ENCODE data around the gene APLP2.
"Not testable (repeated sequence)": the region's sequence is repeated elsewhere in the genome, so short reads cannot be mapped to it uniquely, and the experiment has no call there.

APLP2 gene

DNA sequence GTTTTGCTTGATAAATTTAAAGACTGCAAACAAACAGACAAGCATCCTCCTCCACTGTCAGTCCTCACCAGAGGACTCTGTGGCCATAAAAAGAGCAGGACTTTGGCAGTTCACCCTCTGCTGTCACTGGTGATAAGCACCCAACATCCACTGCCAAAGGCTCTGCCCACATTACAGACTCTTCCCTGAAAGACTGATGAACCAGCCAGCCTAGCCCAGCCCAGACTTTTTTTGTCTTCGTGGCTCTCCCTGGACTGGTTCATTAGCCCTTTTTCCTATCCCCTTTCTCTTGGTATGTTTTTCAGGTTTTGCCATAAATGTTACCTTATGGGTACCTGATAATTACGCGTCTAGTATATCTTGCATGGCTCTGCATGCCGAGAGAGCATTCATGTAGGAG lies 104.9 kb downstream of the APLP2 start:
- no peak for DNase-seq (ENCODE audit: low read depth)

DNA sequence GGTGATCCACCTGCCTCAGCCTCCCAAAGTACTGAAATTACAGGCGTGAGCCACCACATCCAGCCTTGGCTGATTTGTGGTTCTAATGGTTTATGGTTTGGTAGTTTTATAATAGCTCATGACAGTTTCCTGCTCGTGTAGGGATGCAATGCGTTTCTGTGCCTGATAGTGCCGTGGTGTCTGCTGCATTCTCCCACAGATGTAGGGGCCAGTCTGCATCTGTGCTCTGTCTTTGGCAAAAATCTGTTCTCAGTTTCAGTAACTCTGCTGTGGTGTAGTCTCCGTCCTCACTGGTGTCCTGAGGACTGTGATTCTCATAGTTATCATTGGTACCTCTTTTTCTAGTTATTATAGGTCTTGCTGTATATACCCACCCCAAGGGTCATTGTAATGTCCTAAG lies 106.2 kb downstream of the APLP2 start:
- no peak for DNase-seq (ENCODE audit: low read depth)

DNA sequence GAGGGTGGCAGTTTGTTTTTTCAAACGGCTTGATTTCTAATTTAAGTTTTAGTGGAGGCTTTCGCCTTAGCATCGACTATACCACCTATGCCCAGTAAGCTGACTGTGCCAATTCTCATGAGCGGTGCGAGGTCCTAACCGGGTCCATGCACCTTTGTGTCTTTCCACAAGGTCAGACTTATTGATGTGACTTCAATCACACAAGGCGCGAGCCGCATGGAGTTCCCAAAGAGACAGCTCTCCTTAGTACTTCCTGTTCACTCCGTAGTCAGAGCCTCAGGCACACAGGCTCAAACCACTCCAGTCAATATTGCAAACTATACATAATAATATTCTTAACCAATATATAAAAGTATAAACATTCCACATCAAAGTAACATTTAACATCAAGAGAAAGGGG lies 108.1 kb downstream of the APLP2 start:
- no peak for DNase-seq (ENCODE audit: low read depth)

DNA sequence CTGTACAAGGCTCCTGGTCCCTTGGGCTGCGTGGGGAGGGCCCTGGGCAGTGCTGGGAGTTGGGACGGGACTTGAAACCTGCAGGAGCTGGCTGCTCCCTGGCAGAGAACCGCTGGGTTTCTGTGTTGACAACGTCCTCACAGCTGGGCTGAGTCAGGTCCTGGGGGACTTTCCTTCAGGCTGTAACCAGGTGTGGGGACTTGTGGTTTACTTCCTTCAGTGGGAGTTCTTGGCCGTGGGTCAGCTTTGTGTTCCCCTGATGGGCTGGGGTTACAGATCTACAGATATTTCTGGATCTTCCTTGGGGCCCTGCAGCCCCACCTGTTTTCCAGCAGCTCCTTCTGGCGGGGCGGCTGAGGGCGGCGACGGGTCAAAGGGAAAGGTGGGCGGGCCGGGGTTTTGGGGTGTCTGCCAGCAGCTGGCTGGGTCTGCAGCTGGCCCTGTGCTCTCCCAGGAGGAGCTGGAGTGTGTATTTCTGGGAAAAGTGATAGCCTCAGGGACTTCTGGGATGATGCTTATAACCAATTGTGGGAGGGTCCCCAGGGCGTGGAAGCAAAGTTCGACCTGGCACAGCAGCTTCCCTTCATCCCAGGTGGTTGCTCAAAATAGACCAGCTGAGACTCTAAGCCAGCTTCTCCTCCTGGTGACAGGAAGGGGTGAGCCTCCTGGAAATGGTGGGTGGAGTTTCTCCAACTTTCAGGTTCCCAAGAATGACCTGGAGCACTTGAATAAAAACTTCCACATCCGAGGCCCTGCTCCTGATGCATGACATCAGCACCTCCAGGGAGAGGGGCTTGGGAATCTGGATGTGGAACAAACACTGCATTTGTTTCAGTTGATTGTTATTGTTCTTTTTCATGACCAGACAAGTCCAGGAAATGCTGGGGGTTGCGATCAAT lies 109.0 kb downstream of the APLP2 start:
- DNase-seq (ENCODE audit: low read depth) = no peak

DNA sequence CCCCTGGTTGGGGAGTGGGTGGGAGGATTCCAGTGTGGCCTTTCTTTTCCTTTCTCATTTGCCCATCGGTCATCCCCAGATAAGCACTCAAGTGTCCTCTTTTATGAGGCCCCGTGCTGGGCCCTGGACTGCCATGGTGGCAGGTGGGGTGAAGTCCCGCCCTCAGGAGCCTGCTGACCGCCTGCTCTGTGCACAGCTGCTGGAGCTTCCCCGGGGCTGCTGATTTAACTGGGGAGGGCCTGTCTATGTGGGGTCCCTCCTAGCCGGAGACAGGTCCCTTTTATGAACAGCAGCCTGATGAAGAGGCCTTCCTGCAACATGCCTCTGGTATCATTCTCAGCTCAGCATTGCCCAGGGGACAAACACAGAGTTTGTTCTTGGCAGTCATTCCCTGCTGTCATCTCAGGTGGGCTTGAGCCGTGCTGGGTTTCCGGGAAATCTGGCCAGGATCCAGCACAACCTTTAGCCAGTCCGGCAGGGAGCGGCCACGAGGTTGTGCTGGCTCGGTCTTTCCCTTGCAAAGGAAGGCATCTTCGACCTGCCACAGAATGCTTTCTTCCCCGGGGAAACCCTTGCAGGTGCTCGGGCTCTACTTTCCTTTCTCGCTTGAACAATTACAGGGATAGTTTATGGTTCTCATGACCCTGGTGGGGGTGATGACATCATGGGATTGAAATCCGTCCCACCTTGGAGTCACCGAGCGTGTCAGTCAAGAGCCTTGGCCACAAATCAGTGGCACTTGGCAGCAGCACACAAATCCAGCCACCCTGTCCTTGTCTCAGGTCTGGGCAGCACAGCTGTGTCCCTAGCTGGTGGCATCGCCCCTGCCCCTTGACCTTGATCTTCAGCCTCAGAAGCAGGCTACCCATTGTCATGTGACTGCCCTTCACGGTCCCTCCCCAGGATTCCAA lies 110.0 kb downstream of the APLP2 start:
- no peak for DNase-seq (ENCODE audit: low read depth)

DNA sequence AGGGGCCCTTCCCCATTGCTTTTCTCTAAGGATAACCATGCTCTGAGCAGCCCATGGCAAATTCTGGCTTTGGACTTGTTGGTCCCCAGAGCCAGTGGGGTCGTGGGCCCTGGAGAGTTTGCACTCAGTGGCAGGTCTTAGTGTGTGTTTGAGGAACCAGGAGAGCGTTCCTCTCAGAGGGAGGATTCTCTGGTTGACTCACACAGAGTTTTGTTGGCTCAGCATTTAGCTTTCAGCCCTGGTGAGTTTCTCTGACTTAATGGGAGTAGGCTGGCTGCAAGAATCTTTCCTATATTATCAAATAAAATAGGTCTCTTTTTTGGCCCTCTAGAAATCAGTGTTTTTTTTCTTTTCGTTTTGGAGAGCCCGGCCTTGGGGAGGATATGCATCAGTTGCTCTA lies 110.8 kb downstream of the APLP2 start:
- DNase-seq (ENCODE audit: low read depth) = no peak

DNA sequence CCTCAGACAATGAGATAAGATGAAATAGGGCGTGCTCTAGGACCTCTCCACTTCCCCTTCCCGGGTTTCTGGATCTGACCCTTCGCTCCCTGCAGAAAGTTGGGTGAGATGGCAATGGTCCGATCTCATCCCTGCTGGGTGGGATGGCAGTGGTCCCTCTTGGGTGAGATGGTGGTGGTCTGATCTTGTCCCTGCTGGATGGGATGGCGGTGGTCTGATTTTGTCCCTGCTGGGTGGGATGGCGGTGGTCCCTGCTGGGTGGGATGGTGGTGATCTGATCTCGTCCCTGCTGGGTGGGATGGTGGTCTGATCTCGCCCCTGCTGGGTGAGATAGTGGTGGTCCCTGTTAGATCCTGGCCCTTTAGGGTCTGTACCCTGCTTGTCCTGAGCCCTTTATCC lies 111.2 kb downstream of the APLP2 start:
- DNase-seq (ENCODE audit: low read depth) = no peak

DNA sequence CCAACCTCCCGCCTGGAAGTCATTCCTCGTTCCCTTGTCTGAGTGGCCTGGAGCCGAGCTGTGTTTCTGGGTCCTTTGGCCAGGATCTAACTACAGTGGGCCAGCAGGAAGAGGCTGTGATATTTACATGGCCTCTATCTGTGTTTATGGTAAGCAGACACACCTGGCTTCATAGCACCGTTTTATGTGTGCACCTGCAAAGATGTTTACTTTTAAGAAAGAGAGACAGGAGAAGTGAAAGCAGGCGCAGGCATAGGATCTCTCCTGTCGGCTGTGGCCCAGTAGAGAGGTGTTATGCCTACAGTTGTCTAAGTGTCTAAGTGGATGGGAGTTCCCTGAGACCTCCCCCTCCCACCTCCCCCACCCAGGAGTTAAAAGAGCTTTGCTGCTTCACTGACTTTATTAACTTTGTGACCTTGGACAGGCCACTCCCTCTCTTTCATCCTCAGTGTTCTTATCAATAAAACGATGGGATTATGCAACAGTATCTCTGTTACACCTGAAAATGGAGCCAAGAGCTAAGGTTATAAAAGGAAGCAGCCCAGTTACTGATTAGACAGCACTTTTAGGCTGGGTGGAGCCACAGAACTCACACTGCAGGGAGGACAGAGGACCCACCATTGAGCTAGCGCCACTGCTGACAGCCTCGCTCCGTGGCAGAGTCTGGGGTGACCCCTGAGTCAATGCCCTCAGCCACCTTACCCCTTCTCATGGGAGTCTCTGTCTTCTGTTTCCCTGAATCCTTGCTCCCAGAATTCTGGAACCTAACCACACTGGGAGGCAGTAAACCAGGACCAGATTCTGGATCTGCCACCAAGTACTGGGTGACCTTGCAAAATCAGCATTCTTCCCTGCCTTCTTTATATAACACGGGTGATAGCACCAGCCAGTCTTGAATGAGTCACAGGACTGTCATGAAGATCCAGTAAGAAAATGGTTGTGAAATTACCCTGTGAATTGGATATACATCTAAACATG lies 111.9 kb downstream of the APLP2 start:
- DNase-seq (ENCODE audit: low read depth) = no peak

DNA sequence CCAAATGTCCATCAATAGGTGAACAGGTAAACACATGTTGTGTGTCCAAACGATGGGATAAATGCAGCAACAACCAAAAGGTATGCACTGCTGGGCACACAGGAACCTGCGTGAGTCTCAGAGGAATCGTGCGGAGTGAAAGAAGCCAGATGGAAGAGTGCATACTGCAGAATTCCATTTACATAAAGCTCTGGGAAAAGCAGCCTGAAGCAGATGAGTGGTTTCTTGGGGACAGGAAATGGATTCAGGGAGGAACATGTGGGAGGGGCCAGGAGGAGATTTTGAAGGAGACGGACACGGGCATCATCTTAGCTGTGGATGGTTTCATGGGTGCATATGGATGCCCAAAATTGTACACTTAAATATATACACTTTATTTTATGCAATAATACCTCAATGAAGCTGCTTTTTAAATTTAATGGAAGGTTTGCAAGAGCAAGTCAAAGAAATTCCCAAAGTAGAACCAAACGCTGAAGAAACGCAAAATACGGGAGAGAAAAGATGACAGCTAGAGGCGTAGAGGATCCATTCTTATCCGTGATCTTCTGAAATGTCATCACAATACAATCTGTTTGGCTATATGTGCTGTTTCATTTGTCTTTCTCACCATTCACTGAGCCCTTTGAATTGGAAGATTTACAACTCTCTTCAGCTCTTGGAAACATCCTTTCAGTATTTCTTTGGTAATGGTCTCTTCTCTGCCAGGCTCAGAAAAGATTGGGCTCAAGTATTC lies 114.3 kb downstream of the APLP2 start:
- DNase-seq (ENCODE audit: low read depth) = no peak

DNA sequence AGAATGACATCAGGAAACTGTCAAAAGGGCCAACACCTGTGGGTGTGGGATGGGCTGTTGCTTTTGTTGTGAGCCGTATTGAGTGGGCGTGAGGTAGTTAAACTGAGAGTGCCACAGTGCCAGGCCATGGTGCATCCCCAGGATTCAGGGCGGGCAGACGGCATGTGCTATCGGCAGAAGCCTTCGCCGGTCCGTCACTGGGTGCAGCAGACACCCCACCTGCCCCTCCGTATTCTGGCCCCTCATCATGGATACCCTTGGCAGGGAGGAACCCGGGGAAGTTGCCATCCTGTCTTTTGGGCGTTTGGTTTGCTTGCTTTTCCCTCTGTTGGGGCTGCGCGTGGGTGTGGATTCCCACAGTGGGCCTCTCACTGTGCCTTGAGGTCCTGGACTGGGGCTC lies 117.4 kb downstream of the APLP2 start:
- no peak for DNase-seq (ENCODE audit: low read depth)

DNA sequence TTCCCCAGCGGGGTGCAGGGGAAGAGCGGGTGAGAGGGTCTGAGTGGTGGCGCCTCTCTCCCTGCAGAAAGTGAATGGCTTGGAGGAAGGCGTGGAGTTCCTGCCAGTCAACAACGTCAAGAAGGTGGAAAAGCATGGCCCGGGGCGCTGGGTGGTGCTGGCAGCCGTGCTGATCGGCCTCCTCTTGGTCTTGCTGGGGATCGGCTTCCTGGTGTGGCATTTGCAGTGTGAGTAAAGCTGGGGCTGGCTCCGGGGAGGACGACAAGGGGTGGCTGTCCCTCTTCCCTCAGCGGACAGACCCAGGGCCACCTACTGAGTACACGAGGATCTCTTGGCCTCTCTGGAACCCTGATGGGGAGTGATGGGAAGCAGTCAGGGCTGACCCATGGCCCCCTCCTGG lies 118.4 kb downstream of the APLP2 start:
- DNase-seq (ENCODE audit: low read depth) = no peak

DNA sequence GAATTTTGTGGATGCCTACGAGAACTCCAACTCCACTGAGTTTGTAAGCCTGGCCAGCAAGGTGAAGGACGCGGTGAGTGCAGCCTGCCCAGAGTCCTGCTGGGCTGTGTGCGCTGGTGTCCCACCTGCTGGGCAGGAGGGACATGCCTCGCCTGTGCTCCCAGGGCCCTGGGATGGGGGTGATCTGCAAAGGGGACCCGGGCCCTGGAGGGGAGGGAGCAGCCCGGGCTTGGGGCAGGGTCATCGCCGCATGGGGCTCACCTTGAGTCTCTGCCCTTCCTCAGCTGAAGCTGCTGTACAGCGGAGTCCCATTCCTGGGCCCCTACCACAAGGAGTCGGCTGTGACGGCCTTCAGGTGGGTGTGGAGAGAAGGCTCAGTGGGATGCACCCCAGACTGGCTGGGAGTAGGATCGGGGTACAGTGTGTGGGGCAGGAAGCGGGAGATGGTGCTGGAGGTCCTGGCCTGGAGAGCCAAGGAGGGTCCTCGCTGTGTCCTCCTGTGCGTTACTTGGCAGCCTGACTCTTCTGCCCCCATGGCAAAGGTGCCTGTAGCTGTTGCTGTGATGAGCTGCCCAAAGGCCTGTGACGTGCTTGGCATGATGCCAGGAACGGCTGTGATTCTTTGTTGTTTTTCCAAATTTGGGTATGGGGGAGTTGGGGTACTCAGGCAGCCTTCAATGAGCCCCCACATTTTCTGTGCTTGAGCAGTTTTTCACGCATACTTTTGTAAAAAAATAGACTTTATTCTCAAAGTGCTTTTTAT lies 119.1 kb downstream of the APLP2 start:
- DNase-seq (ENCODE audit: low read depth) = no peak

DNA sequence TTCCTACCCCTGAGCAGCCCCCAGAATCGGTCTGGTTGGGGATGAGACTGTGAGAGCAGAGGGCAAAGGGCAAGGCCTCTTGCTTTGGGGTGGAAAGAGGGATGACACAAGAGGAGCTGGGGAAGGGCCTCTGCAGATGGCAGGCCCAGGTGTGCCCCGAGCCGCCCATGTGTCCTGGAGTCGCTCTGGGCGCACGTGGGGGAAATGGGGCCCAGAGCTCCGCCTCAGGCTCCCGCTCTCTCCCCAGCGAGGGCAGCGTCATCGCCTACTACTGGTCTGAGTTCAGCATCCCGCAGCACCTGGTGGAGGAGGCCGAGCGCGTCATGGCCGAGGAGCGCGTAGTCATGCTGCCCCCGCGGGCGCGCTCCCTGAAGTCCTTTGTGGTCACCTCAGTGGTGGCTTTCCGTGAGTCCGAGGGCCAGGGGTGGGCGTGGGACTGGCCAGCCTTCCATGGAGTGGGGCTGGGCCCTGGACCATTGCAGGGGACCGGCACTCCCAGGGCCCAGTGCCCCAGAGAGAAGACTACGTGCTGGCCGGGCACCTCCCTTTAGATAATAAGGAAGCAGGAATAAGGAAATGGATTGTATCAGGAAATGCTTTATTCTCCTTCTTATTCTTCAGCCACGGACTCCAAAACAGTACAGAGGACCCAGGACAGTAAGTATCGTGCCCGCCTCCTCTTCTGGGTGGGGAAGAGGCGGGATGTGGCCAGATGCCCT lies 120.0 kb downstream of the APLP2 start:
- DNase-seq (ENCODE audit: low read depth) = no peak

DNA sequence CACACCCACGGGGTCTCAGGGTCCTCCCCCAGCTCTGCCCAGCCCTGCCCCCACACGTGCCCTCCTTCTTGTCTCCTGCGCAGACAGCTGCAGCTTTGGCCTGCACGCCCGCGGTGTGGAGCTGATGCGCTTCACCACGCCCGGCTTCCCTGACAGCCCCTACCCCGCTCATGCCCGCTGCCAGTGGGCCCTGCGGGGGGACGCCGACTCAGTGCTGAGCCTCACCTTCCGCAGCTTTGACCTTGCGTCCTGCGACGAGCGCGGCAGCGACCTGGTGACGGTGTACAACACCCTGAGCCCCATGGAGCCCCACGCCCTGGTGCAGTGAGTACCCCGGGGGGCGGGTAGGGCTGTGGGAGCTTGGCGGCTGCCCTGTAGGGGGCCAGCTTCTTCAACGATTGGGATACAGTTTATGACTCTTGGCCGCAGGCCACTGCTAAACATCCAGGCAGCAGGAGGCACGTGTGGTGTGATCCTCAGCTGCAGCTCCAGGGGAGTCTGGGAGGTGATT lies 120.7 kb downstream of the APLP2 start:
- DNase-seq (ENCODE audit: low read depth) = no peak

DNA sequence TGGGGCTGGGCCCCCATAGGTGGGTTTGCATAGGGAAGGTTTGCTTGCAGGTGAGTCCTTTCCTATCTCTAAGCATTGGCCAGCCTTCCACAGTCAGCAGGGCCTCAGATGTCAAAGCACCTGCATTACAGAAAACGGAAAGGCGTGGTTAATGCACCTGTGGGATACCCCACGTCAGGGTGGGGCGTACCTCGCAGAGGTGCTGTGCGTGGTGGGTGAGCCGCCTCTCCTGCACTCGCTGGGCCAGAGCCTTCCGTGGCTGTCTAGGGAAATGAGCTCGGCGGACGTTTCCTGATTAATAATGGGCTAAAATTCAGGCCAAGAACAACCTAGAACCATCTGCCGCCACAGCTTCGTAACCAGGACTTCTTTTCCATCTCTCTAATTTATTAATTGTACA lies 122.2 kb downstream of the APLP2 start:
- DNase-seq (ENCODE audit: low read depth) = no peak

DNA sequence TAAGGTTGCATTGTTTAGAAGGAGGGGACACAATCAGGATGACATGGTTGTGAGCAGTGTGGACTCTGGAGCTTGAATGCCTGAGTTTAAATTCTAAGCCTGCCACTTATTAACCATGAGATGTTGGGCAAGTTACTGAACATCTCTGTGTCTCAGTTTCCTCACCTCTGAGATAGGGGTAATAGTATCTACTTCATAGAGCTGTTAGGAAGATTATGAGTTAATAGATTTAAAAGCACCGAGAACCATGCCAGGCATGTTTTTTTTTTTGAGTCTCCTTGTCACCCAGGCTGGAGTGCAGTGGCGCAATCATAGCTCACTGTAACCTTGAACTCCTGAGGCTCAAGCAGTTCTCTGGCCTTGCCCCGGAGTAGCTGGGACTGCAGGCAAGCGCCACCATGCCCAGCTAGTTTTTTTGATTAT lies 123.2 kb downstream of the APLP2 start:
- DNase-seq (ENCODE audit: low read depth) = no peak

DNA sequence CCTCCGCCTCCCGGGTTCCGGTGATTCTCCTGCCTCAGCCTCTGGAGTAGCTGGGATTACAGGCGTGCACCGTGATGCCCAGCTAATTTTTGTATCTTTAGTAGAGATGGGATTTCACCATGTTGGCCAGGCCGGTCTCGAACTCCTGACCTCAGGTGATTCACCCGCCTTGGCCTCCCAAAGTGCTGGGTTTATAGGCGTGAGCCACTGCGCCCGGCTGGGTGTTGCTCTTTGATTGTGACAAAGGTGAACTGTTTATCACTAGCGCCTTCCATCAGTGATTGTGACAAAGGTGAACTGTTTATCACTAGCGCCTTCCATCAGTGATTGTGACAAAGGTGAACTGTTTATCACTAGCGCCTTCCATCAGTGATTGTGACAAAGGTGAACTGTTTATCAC lies 123.9 kb downstream of the APLP2 start:
- not testable (repeated sequence) for DNase-seq (ENCODE audit: low read depth)
